Measurements from ENCODE around the gene PROM1. TPM values are rescaled to one million over a fixed set of nuclear protein-coding genes. Genes with fewer than 3 reads are reported as not detected.

PROM1 gene
- polyA plus RNA-seq, 1 donor from 2014 or later, result 1.1 TPM

- Histone ChIP-seq H3K27me3 (ENCODE audit: insufficient read depth, low read depth, low read length) (no peaks in the 10 kb centered on the region), H3K4me2 (ENCODE audit: low read length) (no peak overlapping the region), H3K27ac (ENCODE audit: low read length) (no peak overlapping the region), H3K4me3 (ENCODE audit: low read length) (no peak overlapping the region), H2AFZ (ENCODE audit: low read depth, low read length) (no peak overlapping the region), H3K79me2 (replicated peaks; ENCODE audit: insufficient read depth, low read length) (no peaks in the 10 kb centered on the region), H3K9me2 (ENCODE audit: insufficient read depth, low read length) (no peaks in the 10 kb centered on the region), H3K9me3 (ENCODE audit: low read length) (no peaks in the 10 kb centered on the region), H4K20me1 (ENCODE audit: insufficient read depth) (no peaks in the 10 kb centered on the region), H3K36me3 (ENCODE audit: insufficient read depth, low read length) (no peaks in the 10 kb centered on the region), H3K9ac (ENCODE audit: low read length) (no peak overlapping the region), H3F3A (ENCODE audit: insufficient read depth, low read length, poor library complexity, severe bottlenecking) (no peaks in the 10 kb centered on the region)
- no peak for TF ChIP-seq EP300 (conservative IDR thresholded peaks at IDR 0.05; ENCODE audit: poor library complexity, severe bottlenecking)
- TF ChIP-seq EZH2 (IDR thresholded peaks at IDR 0.05; ENCODE audit: borderline replicate concordance, insufficient read depth, low read length, poor library complexity, severe bottlenecking), result no peak
- TF ChIP-seq TAF1 (IDR thresholded peaks at IDR 0.05; ENCODE audit: low read depth), result no peak
- TF ChIP-seq RAD21 (conservative IDR thresholded peaks at IDR 0.05), result no peak
- TF ChIP-seq SMC3 (conservative IDR thresholded peaks at IDR 0.05; ENCODE audit: poor library complexity), result no peak
- TF ChIP-seq MXI1 (conservative IDR thresholded peaks at IDR 0.05; ENCODE audit: poor library complexity, severe bottlenecking), result no peak
- TF ChIP-seq REST (IDR thresholded peaks at IDR 0.05; ENCODE audit: borderline replicate concordance), result no peak
- TF ChIP-seq POLR2AphosphoS5 (IDR thresholded peaks at IDR 0.05), result no peak
- no peak for TF ChIP-seq CTCF (IDR thresholded peaks at IDR 0.05; ENCODE audit: poor library complexity, severe bottlenecking)
Observed at GRCh38 chr4:16023776-16024408, 59.9 kb downstream of the PROM1 start.

GRCh38 chr4:16021804-16022560, 61.8 kb downstream of the PROM1 start:
- H3K36me3 ChIP-seq (ENCODE audit: insufficient read depth, low read length), result no peaks in the 10 kb centered on the region
- no peak overlapping the region for H3K9ac ChIP-seq (ENCODE audit: low read length)
- no peaks in the 10 kb centered on the region for H4K20me1 ChIP-seq (ENCODE audit: insufficient read depth)
- no peak for TF ChIP-seq TAF1 (IDR thresholded peaks at IDR 0.05; ENCODE audit: low read depth)
- TF ChIP-seq RAD21 (conservative IDR thresholded peaks at IDR 0.05), result no peak
- TF ChIP-seq POLR2AphosphoS5 (IDR thresholded peaks at IDR 0.05), result no peak
- TF ChIP-seq EP300 (conservative IDR thresholded peaks at IDR 0.05; ENCODE audit: poor library complexity, severe bottlenecking), result no peak
- TF ChIP-seq MXI1 (conservative IDR thresholded peaks at IDR 0.05; ENCODE audit: poor library complexity, severe bottlenecking), result no peak
- TF ChIP-seq REST (IDR thresholded peaks at IDR 0.05; ENCODE audit: borderline replicate concordance), result no peak
- no peak for TF ChIP-seq EZH2 (IDR thresholded peaks at IDR 0.05; ENCODE audit: borderline replicate concordance, insufficient read depth, low read length, poor library complexity, severe bottlenecking)
- TF ChIP-seq CTCF (IDR thresholded peaks at IDR 0.05; ENCODE audit: poor library complexity, severe bottlenecking), result no peak
- TF ChIP-seq SMC3 (conservative IDR thresholded peaks at IDR 0.05; ENCODE audit: poor library complexity), result no peak
- no peaks in the 10 kb centered on the region for H3K9me3 ChIP-seq (ENCODE audit: low read length)
- H3F3A ChIP-seq (ENCODE audit: insufficient read depth, low read length, poor library complexity, severe bottlenecking), result no peaks in the 10 kb centered on the region
- H3K4me2 ChIP-seq (ENCODE audit: low read length), result no peak overlapping the region
- no peaks in the 10 kb centered on the region for H3K9me2 ChIP-seq (ENCODE audit: insufficient read depth, low read length)
- no peaks in the 10 kb centered on the region for H3K27me3 ChIP-seq (ENCODE audit: insufficient read depth, low read depth, low read length)
- H3K79me2 ChIP-seq (replicated peaks; ENCODE audit: insufficient read depth, low read length), result no peaks in the 10 kb centered on the region
- H3K4me3 ChIP-seq (ENCODE audit: low read length), result no peak overlapping the region
- no peak overlapping the region for H3K27ac ChIP-seq (ENCODE audit: low read length)
- no peak overlapping the region for H2AFZ ChIP-seq (ENCODE audit: low read depth, low read length)
